ENCODE data around the gene COG5.

The COG5 gene

GRCh38 chr7:107463139-107464078 is 100.3 kb downstream of the COG5 start:
- DNase-seq (ENCODE audit: low spot score) (peak; percentile 56), FAIRE-seq (peak; percentile 9)

DNA sequence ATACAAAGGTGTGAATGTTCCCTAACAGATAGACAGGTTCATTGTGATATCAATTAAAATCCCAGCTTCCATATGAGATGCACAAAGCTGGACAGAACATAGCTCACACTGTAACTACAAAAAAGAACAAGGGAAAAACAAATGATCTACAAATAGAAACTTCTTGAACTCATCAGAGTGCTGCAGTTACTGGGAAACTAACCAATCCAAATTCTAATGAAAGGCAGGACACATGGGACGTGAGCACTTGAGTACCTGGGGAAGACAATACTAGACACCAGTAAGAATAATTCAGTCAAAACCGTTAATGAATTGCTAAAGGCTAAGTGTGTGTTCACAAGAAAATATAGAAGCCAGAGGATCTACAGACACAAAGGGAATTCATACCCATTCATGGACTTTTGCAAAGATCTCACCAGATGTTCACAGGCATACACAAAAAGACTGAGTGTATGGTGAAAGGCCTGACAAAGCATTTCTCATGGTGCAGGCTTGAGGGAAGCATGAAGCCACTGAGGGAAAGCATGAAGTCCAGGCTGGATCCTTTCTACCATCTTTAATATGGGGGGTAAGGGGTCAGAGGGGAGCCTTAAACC is 101.7 kb downstream of the COG5 start:
- no peak for DNase-seq (ENCODE audit: low spot score)
- peak; percentile 17 for FAIRE-seq

DNA sequence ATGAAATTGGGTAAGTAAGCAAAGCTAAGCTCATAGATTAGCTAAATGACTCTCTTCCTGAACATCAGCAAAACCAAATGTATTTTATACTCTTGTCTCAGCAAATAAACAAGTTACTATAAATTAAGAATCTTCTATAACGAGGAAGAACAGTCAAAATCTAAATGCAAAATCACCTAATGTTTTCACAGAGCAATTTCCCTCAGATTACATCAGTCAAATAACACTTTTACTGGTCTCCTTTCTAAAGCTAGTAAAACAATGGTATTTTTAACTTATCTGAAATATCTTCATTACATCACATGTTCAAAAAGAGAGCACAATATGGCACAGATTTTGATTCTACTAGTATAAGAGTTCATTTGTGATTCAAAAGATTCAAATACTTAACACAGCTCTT is 110.3 kb downstream of the COG5 start:
- FAIRE-seq (no peak), DNase-seq (ENCODE audit: low spot score) (no peak)

- FAIRE-seq (no peak), DNase-seq (ENCODE audit: low spot score) (no peak)
These were observed 112.8 kb downstream of the COG5 start for GRCh38 chr7:107450970-107451369.

- DNase-seq (ENCODE audit: low spot score) (no peak), FAIRE-seq (no peak)
These were observed 116.7 kb downstream of the COG5 start for GRCh38 chr7:107446988-107447387.

GRCh38 chr7:107446531-107446930 is 117.2 kb downstream of the COG5 start:
- DNase-seq (ENCODE audit: low spot score) (no peak), FAIRE-seq (peak; percentile 9)

- DNase-seq (ENCODE audit: low spot score) (no peak), FAIRE-seq (no peak)
These were observed 121.0 kb downstream of the COG5 start for GRCh38 chr7:107442678-107443077.

DNA sequence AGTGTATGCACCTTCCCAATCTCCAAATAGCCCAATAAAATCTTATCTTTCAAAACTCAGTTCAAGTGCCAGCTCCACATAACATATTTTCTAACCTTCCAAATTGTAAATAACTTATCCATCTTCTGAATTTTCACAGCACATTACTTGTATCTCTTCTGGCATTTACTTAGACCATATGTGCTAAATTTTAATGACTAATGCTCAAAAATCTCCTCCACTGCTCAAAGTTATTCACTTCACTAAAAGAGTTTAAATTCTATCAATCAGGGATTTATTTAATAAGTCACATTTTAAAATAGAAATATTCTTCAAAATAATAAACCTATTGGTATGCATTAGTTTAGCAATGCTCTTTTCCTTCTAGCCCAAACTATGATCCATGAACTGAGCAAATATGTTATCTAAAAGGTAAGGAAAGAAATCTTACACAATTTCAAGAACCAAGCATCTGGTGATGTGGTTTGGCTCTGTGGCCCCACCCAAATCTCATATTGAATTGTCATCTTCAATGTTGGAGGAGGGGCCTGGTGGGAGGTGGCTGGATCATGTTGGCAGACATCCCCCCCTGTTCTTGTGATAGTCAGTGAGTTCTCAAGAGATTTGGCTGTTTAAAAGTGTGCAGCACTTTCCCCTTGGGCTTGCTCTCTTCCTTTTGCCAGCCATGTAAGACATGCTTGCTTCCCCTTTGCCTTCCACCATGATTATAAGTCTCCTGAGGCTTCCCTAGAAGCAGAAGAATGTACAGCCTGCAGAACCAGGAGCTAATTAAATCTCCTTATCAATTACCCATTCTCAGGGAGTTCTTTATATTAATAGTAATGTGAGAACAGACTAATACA is 121.9 kb downstream of the COG5 start:
- DNase-seq (ENCODE audit: low spot score) (no peak), FAIRE-seq (peak; percentile 17)

GRCh38 chr7:107439025-107439424 is 124.7 kb downstream of the COG5 start:
- FAIRE-seq (no peak), DNase-seq (ENCODE audit: low spot score) (no peak)

GRCh38 chr7:107435749-107436148 is 128.0 kb downstream of the COG5 start:
- no peak for DNase-seq (ENCODE audit: low spot score)
- no peak for FAIRE-seq

DNA sequence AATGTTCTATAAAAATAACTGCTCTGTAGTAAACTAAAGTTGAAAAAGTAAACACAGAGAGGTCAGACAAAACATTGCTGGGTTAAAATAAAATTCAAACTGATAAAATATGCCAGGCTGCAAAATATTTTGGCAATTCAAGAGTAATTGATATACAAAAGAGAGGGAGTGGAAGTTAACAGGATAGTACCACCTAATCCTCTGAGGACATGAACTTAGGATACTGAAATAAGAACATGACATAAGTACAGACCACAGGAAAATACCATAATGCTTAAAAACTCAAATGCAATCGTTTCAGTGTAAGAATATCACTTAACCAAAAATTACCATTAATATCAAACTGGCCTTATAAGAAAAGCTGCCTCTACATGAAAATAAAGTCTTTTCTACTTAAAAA is 131.5 kb downstream of the COG5 start:
- DNase-seq (ENCODE audit: low spot score) (no peak), FAIRE-seq (no peak)

DNA sequence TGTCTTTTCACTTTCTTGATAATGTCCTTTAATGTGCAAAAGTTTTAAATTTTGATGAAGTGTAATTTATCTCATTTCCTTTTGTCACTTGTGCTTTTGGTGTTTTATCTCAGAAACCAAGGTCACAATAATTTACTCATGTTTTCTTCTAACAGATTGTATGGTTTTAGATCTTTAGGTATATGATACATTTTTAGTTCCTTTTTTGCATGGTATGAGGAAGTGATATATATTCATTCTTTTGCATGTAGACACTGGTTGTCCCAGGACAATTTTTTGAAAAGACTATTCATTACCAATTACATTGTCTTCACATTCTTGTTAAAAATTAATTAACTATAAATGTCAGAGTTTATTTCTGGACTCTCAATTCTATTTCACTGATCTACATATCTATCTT is 133.7 kb downstream of the COG5 start:
- FAIRE-seq (no peak), DNase-seq (ENCODE audit: low spot score) (no peak)

DNA sequence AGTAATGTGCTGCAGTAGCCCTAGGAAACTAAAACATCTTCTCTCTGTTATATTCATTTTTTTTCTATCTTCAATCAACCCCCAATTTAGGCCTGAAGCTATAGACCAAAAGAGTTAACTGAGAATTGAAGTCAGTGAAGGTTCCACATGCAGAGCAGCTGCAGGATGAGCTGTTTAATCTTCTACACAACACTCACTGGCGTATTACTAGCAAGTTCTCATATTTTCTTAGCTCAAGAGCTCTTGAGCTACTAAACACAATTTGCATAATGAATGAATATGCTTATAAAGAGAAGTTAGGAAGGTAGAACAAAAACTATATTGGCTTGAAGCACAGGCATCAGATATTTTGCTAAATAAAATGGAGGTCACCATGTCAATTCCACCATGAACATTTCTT is 135.1 kb downstream of the COG5 start:
- DNase-seq (ENCODE audit: low spot score): no peak
- no peak for FAIRE-seq

DNA sequence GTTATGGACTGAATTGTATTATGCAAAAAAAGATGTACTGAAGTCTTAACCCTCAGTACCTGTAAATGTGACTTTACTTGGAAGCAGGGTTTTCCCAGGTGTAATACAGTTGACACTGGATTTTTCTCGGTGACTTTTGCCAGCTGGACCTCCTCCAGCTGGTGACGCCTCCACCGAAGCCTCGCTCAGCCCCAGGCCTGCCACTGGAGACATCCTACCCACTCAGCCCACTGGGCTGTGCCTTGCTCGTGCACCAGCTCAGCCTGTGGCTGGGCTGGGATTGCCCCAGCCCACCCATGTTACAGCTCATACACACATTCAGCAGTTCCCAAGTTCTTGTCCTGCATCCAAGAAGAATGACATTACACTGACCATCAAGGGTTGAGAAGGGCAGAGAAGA is 136.3 kb downstream of the COG5 start:
- DNase-seq (ENCODE audit: low spot score): no peak
- no peak for FAIRE-seq

GRCh38 chr7:107414198-107414597 is 149.5 kb downstream of the COG5 start:
- DNase-seq (ENCODE audit: low spot score) (no peak), FAIRE-seq (no peak)

- FAIRE-seq (no peak), DNase-seq (ENCODE audit: low spot score) (no peak)
These were observed 155.4 kb downstream of the COG5 start for GRCh38 chr7:107408349-107408748.

DNA sequence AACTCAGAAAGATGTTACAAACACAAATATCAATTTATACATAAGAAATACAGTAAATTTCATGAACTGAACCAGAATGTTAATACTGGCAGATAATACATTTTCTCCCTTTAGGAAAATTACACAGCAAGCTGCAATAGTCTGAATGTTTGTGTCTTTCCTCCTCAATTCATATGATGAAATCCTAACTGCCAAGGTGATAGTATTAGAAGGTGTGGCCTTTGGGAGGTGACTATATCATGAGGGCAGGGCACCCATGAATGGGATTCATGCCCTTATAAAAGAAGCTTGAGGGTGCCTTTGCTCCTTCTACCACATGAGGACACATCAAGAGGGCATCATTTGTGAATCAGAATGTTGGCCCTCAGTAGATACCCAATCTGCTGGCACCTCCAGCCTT is 158.2 kb downstream of the COG5 start:
- DNase-seq (ENCODE audit: low spot score) (no peak), FAIRE-seq (no peak)

- DNase-seq (ENCODE audit: low spot score): no peak
These were observed 158.8 kb downstream of the COG5 start for GRCh38 chr7:107404740-107405537.

GRCh38 chr7:107398161-107398560 is 165.6 kb downstream of the COG5 start:
- DNase-seq (ENCODE audit: low spot score) (no peak), FAIRE-seq (peak; percentile 44)

More at GRCh38 chr7:107404740-107405537, 158.8 kb downstream of the COG5 start:
- FAIRE-seq: no peak

DNA sequence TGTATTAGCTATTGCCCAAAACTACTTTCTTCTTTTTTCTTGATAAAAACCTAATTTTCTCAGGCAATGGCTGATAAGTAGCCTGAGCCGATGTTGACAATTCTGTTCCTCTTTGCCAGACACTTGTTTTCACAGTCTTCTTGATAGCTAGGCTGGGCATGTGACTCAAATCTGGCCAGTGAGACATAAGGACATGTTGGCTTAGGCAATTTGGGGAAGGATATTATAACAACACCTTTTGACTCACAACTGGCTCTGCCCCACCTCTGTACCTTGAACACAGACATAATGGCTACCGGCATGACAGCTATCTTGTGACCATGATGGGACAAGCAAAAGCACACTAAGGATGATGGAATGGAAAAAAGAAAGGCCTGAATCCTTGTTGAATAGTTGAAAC is 166.7 kb downstream of the COG5 start:
- no peak for DNase-seq (ENCODE audit: low spot score)
- FAIRE-seq: no peak

DNA sequence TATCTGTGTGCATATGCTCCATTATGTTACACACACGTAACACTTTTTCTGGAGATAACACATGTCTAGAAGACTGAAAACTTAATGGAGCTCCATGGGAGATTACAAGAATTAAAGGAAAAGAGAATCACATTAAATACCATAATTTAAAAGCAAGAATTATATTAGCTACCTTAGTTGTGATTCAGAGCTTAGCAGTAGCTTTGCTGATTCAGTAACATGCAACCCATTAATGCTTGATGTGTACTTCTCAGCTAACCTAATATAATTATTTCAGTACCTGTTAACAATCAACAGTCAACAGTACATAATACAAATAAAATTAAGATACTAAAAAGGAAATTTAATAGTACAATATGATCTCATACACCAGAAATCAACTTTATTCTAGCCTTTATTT is 167.6 kb downstream of the COG5 start:
- no peak for FAIRE-seq
- DNase-seq (ENCODE audit: low spot score): no peak

Data from urothelium cell line (cell line).